Osteocyte (in vitro differentiated cells): Measurements from ENCODE around the gene RIN3. TPM values are rescaled to one million over a fixed set of nuclear protein-coding genes. Genes with fewer than 3 reads are reported as not detected.

ENCODE experiments used
- DNase-seq: peaks from one replicate; pipeline ENCODE4 v3.0.0; 2021; ENCODE audit warnings: mixed read lengths; ENCODE audit not compliant: unreplicated experiment; ENCODE audit errors: extremely low spot score
- H3K27ac Mint-ChIP-seq: one replicate; pipeline ENCODE4 v1.8.0; 2021; ENCODE audit warnings: mild to moderate bottlenecking, mixed read lengths; ENCODE audit not compliant: unreplicated experiment
- H3K27me3 Mint-ChIP-seq: one replicate; pipeline ENCODE4 v1.8.0; 2021; ENCODE audit warnings: mixed read lengths; ENCODE audit not compliant: unreplicated experiment
- H3K36me3 Mint-ChIP-seq: one replicate; pipeline ENCODE4 v1.8.0; 2021; ENCODE audit warnings: mixed read lengths; ENCODE audit not compliant: unreplicated experiment
- H3K4me1 Mint-ChIP-seq: one replicate; pipeline ENCODE4 v1.8.0; 2021; ENCODE audit warnings: mixed read lengths; ENCODE audit not compliant: unreplicated experiment
- H3K4me3 Mint-ChIP-seq: one replicate; pipeline ENCODE4 v1.8.0; 2021; ENCODE audit warnings: mild to moderate bottlenecking, moderate library complexity, mixed read lengths; ENCODE audit not compliant: unreplicated experiment
- H3K9me3 Mint-ChIP-seq: one replicate; pipeline ENCODE4 v1.8.0; 2021; ENCODE audit warnings: mixed read lengths; ENCODE audit not compliant: unreplicated experiment
- total RNA-seq: library from RNA; stranded (reverse); gene quantifications from 2 replicates; pipeline ENCODE4 v1.2.1, GENCODE V29; 2021
- TF ChIP-seq, protein P1 (sequence below): fragments of 200-600 bp; sonication (generic); IDR thresholded peaks from 2 replicates; pipeline ENCODE4 v1.5.0; 2021; ENCODE audit warnings: antibody characterized with exemption, mild to moderate bottlenecking, moderate library complexity

RIN3 gene
- total RNA-seq, 1 donor from 2014 or later: 26.7 TPM

DNA sequence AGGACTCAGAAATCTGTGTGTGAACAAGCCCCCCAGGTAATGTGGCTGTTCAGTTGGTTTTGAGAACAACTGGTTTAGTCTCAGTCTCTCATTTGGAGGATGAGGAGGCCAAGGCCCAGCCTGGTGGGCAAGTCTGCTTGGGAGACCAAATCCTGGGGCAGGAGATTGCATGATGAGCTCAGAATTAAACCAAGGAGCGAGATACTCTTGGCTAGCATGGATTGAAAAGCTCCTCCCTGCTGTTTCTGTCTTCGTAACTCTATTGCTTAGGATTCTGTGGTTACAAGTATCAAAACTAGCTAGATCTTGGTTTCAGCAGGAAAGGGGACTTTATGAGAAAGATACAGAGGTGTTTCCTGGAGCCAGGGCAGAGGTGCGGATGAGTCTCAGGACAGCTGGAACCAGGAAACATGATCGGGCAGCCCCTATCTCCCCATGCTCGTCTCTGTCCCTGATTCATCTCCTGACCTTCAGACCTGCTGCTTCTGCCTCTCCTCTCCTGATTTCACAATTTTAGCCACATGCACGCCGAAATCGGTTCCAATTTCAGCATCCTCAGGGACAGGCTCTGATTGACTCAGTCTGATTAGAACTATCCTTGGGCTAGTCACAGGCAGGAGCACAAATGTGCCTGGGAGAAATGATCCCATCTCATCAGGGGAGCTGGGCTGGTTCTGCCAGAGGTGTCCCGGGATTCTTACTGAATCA lies 40.2 kb upstream of the RIN3 start:
- no peaks in the 10 kb centered on the region for H3K27me3 Mint-ChIP-seq

DNA sequence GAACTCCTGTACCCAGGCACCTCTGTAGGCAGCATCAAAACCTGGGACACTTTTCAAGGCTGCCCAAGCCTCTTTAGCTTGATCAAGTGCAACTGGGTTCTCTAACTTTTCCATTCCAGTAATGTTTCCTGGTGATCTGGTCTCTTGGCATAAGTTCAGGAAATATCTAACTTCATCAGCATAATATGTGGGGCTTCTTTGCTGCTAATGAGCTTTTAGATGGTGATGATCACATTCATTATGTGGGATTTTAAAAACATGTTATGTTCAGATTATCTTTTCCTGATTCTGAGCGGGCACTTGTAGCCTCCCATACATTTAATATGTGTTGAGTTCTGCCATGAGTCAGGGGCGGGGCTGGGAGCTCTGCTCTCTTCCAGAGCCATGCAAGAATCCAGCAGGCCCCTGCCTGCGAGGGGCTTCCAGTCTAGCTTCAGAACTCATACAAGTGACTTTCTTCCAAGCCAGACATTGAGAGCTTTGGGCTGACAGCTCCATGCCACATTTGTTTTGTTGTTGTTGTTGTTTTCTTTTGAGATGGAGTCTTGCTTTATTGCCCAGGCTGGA lies 39.5 kb upstream of the RIN3 start:
- TF ChIP-seq, protein P1, sequence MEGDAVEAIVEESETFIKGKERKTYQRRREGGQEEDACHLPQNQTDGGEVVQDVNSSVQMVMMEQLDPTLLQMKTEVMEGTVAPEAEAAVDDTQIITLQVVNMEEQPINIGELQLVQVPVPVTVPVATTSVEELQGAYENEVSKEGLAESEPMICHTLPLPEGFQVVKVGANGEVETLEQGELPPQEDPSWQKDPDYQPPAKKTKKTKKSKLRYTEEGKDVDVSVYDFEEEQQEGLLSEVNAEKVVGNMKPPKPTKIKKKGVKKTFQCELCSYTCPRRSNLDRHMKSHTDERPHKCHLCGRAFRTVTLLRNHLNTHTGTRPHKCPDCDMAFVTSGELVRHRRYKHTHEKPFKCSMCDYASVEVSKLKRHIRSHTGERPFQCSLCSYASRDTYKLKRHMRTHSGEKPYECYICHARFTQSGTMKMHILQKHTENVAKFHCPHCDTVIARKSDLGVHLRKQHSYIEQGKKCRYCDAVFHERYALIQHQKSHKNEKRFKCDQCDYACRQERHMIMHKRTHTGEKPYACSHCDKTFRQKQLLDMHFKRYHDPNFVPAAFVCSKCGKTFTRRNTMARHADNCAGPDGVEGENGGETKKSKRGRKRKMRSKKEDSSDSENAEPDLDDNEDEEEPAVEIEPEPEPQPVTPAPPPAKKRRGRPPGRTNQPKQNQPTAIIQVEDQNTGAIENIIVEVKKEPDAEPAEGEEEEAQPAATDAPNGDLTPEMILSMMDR: no peak
- peaks cover 16% of the 10 kb centered on the region for H3K9me3 Mint-ChIP-seq
- no peaks in the 10 kb centered on the region for H3K36me3 Mint-ChIP-seq
- H3K4me1 Mint-ChIP-seq: peaks cover 38% of the 10 kb centered on the region
- peaks cover 4% of the 10 kb centered on the region for H3K27me3 Mint-ChIP-seq
- peak; percentile 60 for DNase-seq
- H3K4me3 Mint-ChIP-seq: no peak overlapping the region
- no peak overlapping the region for H3K27ac Mint-ChIP-seq

More for the DNA sequence above, 40.2 kb upstream of the RIN3 start:
- peak; percentile 42 for DNase-seq
- Mint-ChIP-seq H3K27ac (peak overlapping the region; percentile 43), H3K36me3 (no peaks in the 10 kb centered on the region), H3K4me1 (peaks cover 38% of the 10 kb centered on the region), H3K9me3 (peaks cover 11% of the 10 kb centered on the region), H3K4me3 (no peak overlapping the region)
- TF ChIP-seq, protein P1: no peak

DNA sequence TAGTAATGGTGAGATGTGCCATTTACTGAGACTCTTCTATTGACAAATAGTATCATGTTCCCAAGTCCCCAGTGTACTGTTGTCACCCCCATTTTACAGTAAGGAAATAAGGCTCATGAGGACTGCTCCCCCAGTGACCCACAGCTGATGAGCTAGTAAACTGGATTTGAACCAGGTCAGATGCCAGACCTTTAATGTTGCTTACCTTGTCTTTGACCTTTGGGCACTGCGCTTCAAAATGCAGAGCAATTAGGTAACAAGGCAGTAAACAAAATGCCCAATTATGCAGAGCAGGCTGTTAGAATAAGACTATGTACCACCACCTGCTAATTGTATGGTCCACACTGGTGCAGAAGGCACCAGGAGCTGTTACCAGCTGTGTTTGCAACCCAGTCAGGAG lies 38.5 kb upstream of the RIN3 start:
- TF ChIP-seq, protein P1: no peak
- peaks cover 33% of the 10 kb centered on the region for H3K4me1 Mint-ChIP-seq
- H3K27ac Mint-ChIP-seq: no peak overlapping the region
- no peaks in the 10 kb centered on the region for H3K36me3 Mint-ChIP-seq
- no peak overlapping the region for H3K4me3 Mint-ChIP-seq
- no peak for DNase-seq
- peaks cover 7% of the 10 kb centered on the region for H3K27me3 Mint-ChIP-seq
- peaks cover 12% of the 10 kb centered on the region for H3K9me3 Mint-ChIP-seq

DNA sequence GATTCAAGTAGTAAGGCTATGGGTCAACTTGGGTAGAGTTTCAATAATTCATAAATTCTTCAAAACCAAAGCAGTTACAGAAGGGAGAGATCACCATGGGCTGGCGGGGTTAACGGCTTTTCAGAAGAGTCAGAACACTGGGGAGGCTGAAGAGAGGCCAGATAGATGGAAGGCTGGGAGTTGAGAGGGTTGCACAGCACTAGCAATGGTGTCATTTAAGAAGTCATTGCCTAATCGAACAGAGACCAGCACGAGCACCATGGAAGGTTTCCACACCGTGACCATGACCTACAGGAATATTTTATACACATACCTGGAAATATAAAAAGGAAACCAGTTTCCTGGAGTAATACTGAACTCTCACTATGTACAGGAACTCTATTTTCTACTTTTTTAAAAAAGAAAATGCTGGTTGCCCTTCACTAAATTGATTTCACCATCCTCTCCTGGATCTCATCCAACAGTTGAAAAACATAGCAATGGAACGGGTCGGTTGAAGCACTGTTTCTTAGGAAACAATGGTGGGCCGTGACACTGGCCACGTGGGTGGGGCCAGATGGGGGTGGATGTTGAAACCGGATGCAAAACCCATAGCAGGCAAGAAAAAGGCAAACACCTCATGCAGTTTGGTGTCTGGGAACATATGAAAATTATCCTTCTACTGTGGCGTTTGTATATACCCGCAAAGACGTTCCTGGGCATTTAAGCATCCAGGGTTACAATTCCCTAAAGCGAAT lies 38.0 kb upstream of the RIN3 start:
- DNase-seq: peak; percentile 56
- no peak overlapping the region for H3K4me3 Mint-ChIP-seq
- H3K9me3 Mint-ChIP-seq: peaks cover 7% of the 10 kb centered on the region
- no peaks in the 10 kb centered on the region for H3K36me3 Mint-ChIP-seq
- peaks cover 28% of the 10 kb centered on the region for H3K4me1 Mint-ChIP-seq
- TF ChIP-seq, protein P1: no peak
- H3K27ac Mint-ChIP-seq: no peak overlapping the region
- peaks cover 9% of the 10 kb centered on the region for H3K27me3 Mint-ChIP-seq

DNA sequence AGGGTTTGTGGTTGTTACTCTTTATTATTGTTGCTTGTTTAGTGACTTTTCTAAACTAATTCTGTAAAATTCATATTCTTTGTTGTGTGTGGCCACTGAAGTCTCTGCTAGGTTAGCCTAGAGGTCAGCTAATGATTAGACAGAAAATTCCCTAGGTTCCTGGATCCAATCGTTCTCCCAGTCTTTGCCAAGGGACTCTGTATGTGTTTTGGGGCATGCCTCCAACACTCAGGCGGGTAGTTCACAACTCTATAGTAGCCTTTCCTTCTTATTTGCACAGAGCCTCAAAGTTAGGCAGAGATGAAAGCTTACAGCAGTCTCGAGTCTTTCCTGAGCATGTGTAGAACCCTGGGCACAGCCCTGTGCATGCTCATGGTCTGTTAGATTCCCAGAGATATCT lies 32.7 kb upstream of the RIN3 start:
- Mint-ChIP-seq H3K4me1 (peaks cover 11% of the 10 kb centered on the region), H3K36me3 (no peaks in the 10 kb centered on the region), H3K4me3 (no peak overlapping the region), H3K27me3 (peaks cover 12% of the 10 kb centered on the region), H3K27ac (no peak overlapping the region), H3K9me3 (peaks cover 7% of the 10 kb centered on the region)
- TF ChIP-seq, protein P1: no peak
- DNase-seq: peak; percentile 27
